Osteocyte (in vitro differentiated cells): ENCODE data around the gene ITPR1. TPM values are rescaled to one million over a fixed set of nuclear protein-coding genes. Genes with fewer than 3 reads are reported as not detected.

Source experiments
- DNase-seq: peaks from one replicate; pipeline ENCODE4 v3.0.0; 2021; ENCODE audit warnings: mixed read lengths; ENCODE audit not compliant: unreplicated experiment; ENCODE audit errors: extremely low spot score
- H3K27ac Mint-ChIP-seq: one replicate; pipeline ENCODE4 v1.8.0; 2021; ENCODE audit warnings: mild to moderate bottlenecking, mixed read lengths; ENCODE audit not compliant: unreplicated experiment
- H3K27me3 Mint-ChIP-seq: one replicate; pipeline ENCODE4 v1.8.0; 2021; ENCODE audit warnings: mixed read lengths; ENCODE audit not compliant: unreplicated experiment
- H3K36me3 Mint-ChIP-seq: one replicate; pipeline ENCODE4 v1.8.0; 2021; ENCODE audit warnings: mixed read lengths; ENCODE audit not compliant: unreplicated experiment
- H3K4me1 Mint-ChIP-seq: one replicate; pipeline ENCODE4 v1.8.0; 2021; ENCODE audit warnings: mixed read lengths; ENCODE audit not compliant: unreplicated experiment
- H3K4me3 Mint-ChIP-seq: one replicate; pipeline ENCODE4 v1.8.0; 2021; ENCODE audit warnings: mild to moderate bottlenecking, moderate library complexity, mixed read lengths; ENCODE audit not compliant: unreplicated experiment
- H3K9me3 Mint-ChIP-seq: one replicate; pipeline ENCODE4 v1.8.0; 2021; ENCODE audit warnings: mixed read lengths; ENCODE audit not compliant: unreplicated experiment
- total RNA-seq: library from RNA; stranded (reverse); gene quantifications from 2 replicates; pipeline ENCODE4 v1.2.1, GENCODE V29; 2021
- TF ChIP-seq, protein P1 (sequence below): fragments of 200-600 bp; sonication (generic); IDR thresholded peaks from 2 replicates; pipeline ENCODE4 v1.5.0; 2021; ENCODE audit warnings: antibody characterized with exemption, mild to moderate bottlenecking, moderate library complexity

The ITPR1 gene
- total RNA-seq, 1 donor from 2014 or later, result 34.3 TPM

DNA sequence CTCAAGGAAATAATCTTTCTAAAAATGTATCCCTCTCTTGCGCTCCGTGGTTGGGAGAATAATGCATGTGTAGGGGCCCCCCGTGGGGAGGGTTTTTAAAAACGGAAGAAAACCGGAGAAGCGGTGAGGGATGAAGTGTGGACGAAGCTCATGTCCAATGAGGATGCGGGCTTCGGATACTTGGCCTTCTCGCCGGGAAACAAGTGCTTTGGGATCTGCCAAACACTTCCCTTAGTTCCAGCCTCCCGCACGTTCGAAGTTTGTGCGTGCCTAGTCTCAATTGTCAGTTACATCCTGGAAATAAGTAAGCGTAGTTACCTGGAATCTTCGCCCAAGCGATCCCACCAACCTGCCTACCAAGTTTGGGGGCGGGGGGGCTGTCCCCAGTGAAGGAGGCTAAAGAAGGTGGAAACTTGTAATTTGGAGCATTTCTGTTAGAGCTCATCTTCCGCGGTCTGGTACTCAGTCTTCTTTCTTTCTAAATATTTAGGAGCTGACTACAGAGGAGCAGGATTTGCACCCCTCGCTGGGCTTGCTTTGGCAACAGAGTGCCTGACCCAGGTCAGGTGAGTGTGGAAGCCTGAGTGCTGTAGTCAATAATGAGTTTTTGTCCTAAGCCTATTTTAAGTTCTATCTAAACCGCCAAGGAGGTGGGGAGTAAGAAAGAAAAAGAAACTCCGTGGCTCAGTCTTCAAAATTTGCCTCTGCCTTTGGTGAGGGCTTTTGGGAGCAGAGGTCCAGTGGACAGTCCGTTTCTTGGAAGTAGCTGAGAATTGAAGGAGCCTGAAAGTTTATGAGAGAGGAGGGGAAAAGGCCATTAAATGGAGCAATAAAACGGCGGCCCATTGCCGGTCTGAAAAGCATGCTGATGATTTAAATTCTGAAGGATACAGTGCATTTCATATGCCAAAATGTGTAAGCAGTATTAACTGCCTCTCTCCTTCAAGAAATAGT, 1.1 kb downstream of the ITPR1 start:
- Mint-ChIP-seq H3K9me3 (no peaks in the 10 kb centered on the region), H3K27ac (peak overlapping the region; percentile 32), H3K4me1 (peaks cover 25% of the 10 kb centered on the region), H3K4me3 (peak overlapping the region; percentile 92), H3K36me3 (peaks cover 3% of the 10 kb centered on the region), H3K27me3 (peaks cover 20% of the 10 kb centered on the region)
- TF ChIP-seq, protein P1, sequence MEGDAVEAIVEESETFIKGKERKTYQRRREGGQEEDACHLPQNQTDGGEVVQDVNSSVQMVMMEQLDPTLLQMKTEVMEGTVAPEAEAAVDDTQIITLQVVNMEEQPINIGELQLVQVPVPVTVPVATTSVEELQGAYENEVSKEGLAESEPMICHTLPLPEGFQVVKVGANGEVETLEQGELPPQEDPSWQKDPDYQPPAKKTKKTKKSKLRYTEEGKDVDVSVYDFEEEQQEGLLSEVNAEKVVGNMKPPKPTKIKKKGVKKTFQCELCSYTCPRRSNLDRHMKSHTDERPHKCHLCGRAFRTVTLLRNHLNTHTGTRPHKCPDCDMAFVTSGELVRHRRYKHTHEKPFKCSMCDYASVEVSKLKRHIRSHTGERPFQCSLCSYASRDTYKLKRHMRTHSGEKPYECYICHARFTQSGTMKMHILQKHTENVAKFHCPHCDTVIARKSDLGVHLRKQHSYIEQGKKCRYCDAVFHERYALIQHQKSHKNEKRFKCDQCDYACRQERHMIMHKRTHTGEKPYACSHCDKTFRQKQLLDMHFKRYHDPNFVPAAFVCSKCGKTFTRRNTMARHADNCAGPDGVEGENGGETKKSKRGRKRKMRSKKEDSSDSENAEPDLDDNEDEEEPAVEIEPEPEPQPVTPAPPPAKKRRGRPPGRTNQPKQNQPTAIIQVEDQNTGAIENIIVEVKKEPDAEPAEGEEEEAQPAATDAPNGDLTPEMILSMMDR, result no peak
- DNase-seq, result no peak

DNA sequence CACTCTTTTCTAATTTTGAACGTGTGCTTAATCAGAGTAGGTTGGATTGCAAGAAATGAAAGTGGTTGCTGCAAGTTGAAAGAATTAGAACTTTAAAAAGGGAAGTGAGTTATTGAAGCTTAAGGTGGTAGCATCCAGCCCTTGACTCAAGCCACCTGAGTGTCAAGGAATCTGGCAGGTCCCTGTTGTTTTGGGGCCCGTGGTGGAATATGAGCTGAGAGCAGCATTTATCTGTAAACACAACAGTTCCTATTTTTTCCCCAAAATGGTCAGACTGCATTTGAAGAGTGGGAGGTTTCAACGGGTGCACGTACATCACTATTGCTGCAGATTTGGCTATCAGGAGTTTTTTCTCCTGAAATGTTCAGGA, 1.7 kb downstream of the ITPR1 start:
- Mint-ChIP-seq H3K36me3 (peaks cover 3% of the 10 kb centered on the region), H3K27me3 (peaks cover 17% of the 10 kb centered on the region), H3K4me3 (no peak overlapping the region), H3K27ac (no peak overlapping the region), H3K9me3 (no peaks in the 10 kb centered on the region), H3K4me1 (peaks cover 25% of the 10 kb centered on the region)
- DNase-seq, result no peak
- TF ChIP-seq, protein P1, result no peak

DNA sequence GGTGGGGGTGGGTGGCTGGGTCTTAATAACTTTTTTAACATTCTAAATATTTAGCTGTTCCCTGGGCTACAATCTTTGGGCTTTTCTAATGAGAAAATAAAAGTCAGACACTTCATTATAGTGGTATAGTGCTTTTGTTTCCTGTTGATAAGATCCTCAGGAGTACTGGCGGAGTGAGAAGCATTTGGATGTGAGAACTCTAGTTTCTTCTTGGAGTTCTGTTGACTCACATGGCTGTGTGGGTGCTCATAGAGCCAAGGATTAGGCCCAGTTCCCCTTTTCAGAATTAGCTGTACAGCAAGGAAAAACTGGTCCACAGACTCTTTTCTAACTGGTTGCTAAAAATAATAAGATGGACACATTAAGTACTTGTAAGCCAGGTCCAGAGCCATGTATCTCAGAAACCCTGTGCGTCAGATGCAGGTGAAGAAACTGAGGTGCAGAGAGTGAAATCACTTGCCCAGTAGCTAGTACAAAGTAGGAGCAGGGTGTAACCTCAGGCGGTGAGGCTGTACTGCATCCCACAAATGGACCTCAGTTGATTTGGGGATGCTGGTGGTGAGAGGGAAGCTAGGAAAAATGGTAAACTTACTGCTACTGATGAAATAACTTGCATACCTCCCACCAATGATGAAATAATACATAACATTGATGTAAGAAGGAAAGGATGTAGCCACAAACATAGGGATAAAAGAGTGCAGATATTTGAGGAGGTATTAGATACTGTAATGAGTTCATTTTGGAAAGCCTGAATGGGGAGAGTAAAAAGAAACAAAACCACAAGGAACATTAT, 2.3 kb downstream of the ITPR1 start:
- DNase-seq, result no peak
- H3K27ac Mint-ChIP-seq, result no peak overlapping the region
- H3K9me3 Mint-ChIP-seq, result no peaks in the 10 kb centered on the region
- H3K4me1 Mint-ChIP-seq, result peaks cover 25% of the 10 kb centered on the region
- peaks cover 15% of the 10 kb centered on the region for H3K27me3 Mint-ChIP-seq
- TF ChIP-seq, protein P1, result no peak
- H3K4me3 Mint-ChIP-seq, result no peak overlapping the region
- H3K36me3 Mint-ChIP-seq, result peaks cover 5% of the 10 kb centered on the region

DNA sequence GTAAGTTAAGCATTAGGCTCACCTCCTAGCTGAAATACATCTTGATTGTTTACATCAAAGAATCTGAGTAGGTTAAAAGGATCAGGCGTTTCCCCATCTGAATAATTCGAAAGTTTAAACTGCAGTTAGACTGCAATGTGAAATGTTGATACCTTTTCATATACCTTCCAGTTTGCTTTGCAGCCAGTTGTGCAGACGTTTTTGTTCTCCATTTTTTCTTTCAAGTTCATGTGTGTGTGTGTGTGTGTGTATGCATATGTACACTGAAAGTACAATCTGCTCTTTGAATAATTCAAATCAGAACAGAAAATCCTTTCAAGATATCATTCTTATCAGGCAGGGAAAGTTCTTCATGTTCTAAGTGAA, 2.9 kb downstream of the ITPR1 start:
- peaks cover 5% of the 10 kb centered on the region for H3K36me3 Mint-ChIP-seq
- H3K27ac Mint-ChIP-seq, result no peak overlapping the region
- no peak for DNase-seq
- peaks cover 23% of the 10 kb centered on the region for H3K4me1 Mint-ChIP-seq
- peaks cover 9% of the 10 kb centered on the region for H3K27me3 Mint-ChIP-seq
- TF ChIP-seq, protein P1, result no peak
- no peaks in the 10 kb centered on the region for H3K9me3 Mint-ChIP-seq
- H3K4me3 Mint-ChIP-seq, result no peak overlapping the region
